GM10847 (cell line): ENCODE results near the gene TMEM131L.

Experiments used
- POLR2A ChIP-seq: IDR thresholded peaks from 2 replicates; pipeline ENCODE4 v1.6.1; 2011; ENCODE audit not compliant: insufficient read length; ENCODE audit errors: extremely low read depth

TMEM131L gene

DNA sequence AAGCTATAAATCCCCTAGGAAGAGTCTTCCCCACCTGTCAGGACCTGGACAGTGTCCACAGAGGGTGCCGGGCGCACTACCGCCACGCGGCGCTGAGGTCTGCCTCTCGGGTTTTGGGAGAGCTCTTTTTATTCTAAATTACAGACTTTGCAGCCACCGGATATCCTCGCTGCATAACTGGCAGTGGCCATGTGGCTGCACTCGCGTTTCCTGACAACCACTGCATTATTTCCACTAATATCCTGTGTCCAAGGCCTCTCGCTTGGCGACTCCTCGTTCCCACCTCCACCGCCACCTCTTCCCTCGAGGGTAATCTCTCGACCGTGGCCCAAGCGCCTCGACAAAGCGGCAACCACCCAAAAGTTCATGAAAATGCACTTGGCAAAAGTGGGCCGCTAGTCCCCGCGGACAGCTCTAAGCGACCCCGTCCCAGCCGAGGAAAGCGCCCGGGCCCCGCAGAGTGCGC is 512 bp upstream of the TMEM131L start:
- TF ChIP-seq POLR2A: no peak

DNA sequence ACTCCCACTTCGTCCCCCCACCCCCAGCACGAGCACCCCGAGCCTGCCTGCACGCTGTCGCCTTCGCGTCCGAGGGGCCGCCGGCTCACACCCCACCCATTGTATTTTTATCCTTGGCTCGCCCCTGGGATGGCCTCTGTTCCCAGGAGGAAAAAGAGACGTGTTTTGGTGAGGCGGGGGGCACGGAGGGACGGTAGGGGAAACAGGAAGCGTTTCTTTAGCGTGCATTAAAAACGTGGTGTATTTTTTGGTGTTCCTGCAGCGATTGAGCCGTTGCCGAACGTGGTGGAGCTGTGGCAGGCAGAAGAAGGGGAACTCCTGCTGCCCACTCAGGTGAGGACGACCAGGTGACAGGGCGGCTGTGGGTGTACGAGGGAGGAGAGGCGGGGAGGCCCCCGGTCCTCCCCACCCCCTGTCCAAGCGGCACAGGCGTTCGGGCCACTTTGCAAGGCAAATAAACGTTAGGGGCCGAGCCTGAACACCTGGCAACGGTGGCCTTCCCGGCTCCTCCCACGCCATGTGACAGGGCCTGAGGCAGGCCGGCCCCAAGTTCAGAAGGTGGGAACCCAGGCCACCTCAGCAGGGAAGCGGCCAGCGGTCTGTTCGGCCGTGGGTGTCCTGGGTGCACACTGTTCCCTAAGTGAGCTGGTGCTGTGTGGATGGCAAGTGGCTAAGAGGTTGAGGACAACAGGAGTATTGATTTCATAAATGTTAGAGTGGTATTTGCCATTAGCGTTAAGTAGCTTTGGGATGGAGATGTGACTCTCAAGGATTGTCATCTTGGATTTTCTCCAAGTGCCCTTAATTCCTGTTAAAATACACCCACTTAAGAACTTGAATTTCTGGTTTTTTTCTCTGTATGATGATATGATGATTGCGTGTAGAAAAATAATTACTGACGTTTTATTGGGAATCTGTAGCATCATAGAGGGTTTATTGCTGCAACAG is 1.1 kb downstream of the TMEM131L start:
- TF ChIP-seq POLR2A: peak; percentile 60

GRCh38 chr4:153467897-153468262 is 1.7 kb downstream of the TMEM131L start:
- no peak for TF ChIP-seq POLR2A

DNA sequence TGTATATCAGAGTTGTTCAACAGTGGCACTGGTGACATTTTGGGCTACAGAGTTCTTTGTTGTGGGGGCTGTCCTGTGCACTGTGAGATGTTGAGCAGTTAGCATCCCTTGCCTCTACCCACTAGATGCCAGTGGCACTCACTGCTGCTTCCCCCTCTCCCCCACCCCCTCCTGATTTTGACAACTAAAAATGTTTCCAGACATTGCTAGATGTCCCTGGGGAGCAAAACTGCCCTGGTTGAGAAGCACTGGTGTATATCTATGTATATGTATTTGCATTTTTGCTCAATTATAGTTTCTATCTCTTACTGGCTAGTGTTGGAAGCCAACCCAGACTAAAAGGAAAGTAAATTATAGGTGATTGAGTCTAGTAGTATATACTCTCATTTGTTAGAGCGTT is 2.4 kb downstream of the TMEM131L start:
- TF ChIP-seq POLR2A: no peak

DNA sequence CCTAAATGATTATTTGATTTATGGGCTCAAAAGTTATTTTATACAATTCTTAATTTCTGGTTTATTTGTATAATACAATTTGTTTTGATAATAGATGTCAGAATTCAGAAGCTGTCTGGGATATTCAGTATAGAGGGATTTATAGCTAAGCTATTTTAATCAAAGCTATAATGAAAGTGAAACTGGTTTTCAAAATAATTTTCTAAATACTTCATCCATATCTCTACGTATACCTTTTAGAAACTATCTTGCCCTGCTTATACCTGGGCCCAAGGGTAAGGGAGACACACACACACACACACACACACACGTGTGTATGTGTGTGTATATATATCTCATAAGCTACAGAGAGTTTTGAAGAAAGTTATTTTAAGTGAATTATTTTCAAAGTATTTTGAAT is 2.9 kb downstream of the TMEM131L start:
- TF ChIP-seq POLR2A: no peak

DNA sequence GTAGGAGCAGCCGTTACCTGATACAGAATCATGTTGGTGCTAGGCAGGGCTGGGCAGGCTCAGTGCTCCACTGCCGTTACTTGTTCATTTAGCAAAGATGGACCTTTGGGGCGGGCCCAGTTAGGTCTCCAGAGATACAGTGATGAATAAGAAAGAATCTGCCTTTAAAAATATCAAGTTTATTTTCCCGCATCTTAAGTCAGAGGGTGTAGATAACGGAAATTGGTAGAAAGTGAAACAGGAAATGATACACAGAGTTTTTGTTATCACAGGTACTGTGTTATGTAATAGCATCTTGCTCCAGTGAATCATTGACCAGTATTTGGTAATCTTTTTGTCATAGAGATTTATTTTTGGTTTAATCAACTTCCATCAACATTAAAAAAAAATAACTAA is 5.5 kb downstream of the TMEM131L start:
- no peak for TF ChIP-seq POLR2A

GRCh38 chr4:153472122-153473037 is 6.2 kb downstream of the TMEM131L start:
- TF ChIP-seq POLR2A: no peak

GRCh38 chr4:153474251-153474650 is 8.1 kb downstream of the TMEM131L start:
- TF ChIP-seq POLR2A: no peak

GRCh38 chr4:153476829-153477574 is 10.8 kb downstream of the TMEM131L start:
- TF ChIP-seq POLR2A: no peak

- no peak for TF ChIP-seq POLR2A
Observed at GRCh38 chr4:153479101-153479500, 12.9 kb downstream of the TMEM131L start.

DNA sequence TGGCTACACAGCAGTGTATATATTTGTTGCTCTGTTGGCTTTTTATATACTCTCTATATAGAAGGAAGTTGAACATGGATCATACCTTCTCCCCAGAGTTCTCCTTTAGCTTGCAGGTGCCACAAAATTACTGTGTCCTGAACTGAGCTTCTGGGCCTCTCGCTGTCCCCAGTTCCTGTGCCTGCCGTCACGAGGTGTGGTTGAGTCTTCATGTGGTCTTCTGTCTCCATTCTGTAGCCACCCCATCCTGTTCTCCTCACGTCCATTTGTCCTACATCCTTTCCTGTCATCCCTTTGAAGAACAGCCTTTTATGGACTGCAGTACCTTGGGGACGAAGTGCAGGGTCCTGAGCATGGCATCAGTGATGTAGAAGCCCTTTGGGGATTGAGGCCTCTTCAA is 14.5 kb downstream of the TMEM131L start:
- TF ChIP-seq POLR2A: no peak

DNA sequence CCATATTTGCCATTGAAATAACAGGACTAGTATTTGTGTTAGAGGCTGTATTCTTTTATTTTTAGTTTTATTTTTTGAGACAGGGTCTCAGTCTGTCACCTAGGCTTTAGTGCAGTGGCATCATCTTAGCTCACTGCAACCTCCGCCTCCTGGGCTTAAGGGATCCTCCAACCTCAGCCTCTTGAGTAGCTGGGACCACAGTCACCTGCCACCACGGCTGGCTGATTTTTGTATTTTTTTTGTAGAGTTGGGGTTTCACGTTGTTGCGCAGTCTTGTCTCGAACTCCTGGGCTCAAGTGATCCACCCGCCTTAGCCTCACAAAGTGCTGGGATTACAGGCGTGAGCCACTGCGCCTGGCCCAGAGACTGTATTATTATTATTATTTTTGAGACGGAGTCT is 15.3 kb downstream of the TMEM131L start:
- TF ChIP-seq POLR2A: no peak

DNA sequence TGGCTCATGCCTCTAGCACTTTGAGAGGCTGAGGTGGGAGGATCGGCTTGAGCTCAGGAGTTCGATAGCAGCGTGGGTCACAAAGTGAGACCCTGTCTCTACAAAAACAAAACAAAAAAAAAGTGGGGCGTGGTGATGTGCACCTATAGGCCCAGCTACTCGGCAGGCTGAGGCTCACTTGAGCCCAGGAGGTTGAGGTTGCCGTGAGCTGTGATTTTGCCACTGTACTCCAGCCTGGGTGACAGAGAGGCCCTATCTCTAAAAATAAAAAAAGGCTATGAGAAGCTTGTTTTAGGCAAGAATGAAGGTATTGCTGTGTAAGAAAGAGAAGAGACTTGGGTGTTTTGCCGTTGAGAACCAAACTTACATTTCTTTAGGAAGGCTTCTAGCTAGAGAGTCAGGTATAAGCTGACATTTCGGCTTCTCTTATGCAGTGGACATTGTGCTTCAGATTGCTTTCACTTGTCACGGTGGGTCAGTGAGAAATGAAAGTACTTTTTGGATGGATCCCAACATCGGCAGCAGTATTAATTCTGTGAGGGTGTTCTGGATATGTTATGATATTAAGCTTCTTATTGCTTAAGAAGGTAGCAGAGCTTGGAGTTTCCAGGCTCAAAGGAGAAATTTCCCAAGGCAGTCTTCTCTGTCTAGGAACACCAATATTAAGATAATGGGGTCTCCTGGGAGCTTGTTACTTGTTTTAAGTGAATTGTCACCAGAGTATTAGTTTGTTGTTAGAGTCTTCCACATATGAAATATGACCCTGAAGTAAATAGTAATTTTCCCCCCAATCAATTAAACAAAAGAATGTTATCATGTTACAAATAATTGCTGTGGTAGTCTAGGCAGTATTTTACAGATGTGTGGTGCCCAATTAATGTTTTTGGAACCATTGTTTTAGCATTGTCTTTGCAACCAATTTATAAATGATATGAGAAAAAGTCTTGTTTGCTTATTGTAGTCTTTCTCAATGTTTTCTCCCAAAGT is 17.6 kb downstream of the TMEM131L start:
- TF ChIP-seq POLR2A: no peak

- TF ChIP-seq POLR2A: no peak
Observed at GRCh38 chr4:153485359-153485758, 19.2 kb downstream of the TMEM131L start.
